Measurements from ENCODE around the gene GSDME.
"Not testable (repeated sequence)": the region's sequence is repeated elsewhere in the genome, so short reads cannot be mapped to it uniquely, and the experiment has no call there.

The GSDME gene

GRCh38 chr7:24757353-24758275 lies at the start of gene GSDME:
GSDME (minus strand) TSS chr7:24757464; CDS start chr7:24749774, 7,690 bp downstream.
- no peak for DNase-seq

- DNase-seq, result no peak
Measured at GRCh38 chr7:24802300-24802699, 45.0 kb upstream of the GSDME start.

- DNase-seq, result no peak
Measured at GRCh38 chr7:24801883-24802282, 44.6 kb upstream of the GSDME start.

GRCh38 chr7:24800667-24801066 lies 43.4 kb upstream of the GSDME start:
- DNase-seq, result no peak

- DNase-seq, result no peak
Measured at GRCh38 chr7:24800073-24800472, 42.8 kb upstream of the GSDME start.

GRCh38 chr7:24799506-24799905 lies 42.2 kb upstream of the GSDME start:
- no peak for DNase-seq

- no peak for DNase-seq
Measured at GRCh38 chr7:24798261-24798660, 41.0 kb upstream of the GSDME start.

- no peak for DNase-seq
Measured at GRCh38 chr7:24797270-24797669, 40.0 kb upstream of the GSDME start.

- no peak for DNase-seq
Measured at GRCh38 chr7:24795407-24795767, 38.1 kb upstream of the GSDME start.

GRCh38 chr7:24794751-24795406 lies 37.6 kb upstream of the GSDME start:
- not testable (repeated sequence) for DNase-seq

- DNase-seq, result no peak
Measured at GRCh38 chr7:24793982-24794648, 36.9 kb upstream of the GSDME start.

GRCh38 chr7:24788961-24789576 lies 31.8 kb upstream of the GSDME start:
- DNase-seq, result no peak

- DNase-seq, result no peak
Measured at GRCh38 chr7:24788075-24788474, 30.8 kb upstream of the GSDME start.

GRCh38 chr7:24786941-24787340 lies 29.7 kb upstream of the GSDME start:
- no peak for DNase-seq

- DNase-seq, result no peak
Measured at GRCh38 chr7:24786306-24786705, 29.0 kb upstream of the GSDME start.

GRCh38 chr7:24784277-24784676 lies 27.0 kb upstream of the GSDME start:
- no peak for DNase-seq

GRCh38 chr7:24783698-24784097 lies 26.4 kb upstream of the GSDME start:
- DNase-seq, result no peak

- no peak for DNase-seq
Measured at GRCh38 chr7:24781106-24781505, 23.8 kb upstream of the GSDME start.

GRCh38 chr7:24779283-24779655 lies 22.0 kb upstream of the GSDME start:
- no peak for DNase-seq

- no peak for DNase-seq
Measured at GRCh38 chr7:24778543-24779282, 21.4 kb upstream of the GSDME start.

GRCh38 chr7:24777806-24778205 lies 20.5 kb upstream of the GSDME start:
- DNase-seq, result no peak

- no peak for DNase-seq
Measured at GRCh38 chr7:24773646-24774045, 16.4 kb upstream of the GSDME start.

- DNase-seq, result no peak
Measured at GRCh38 chr7:24769851-24770250, 12.6 kb upstream of the GSDME start.

All from NCI-H2029 treated with DMSO at 0.1 percent for 48 hours (cell line).